Measurements from ENCODE around the gene UNC13C.

Gene UNC13C

DNA sequence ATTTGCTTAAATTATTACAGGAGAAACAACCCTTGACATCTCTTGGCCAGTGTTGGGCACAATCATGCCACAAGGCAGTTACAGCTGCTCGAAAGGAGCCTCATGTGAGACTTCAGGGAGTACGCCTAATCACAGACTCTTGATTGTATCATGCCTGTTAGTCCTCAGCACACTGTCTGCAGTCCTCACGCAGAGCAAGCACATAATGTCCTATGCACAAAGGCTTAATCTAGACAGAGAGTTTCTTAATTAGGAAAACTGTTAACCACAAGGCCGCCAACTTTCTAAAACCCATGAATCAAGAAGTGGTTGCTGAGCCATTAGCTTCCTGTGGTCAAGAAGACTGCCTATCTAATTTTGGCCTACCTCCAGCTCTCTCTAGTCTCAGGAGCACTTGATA, 172.0 kb downstream of the UNC13C start:
- Histone ChIP-seq H3K27ac (replicated peaks) (no peak overlapping the region), H3K4me3 (replicated peaks; ENCODE audit: insufficient read depth, low read length) (no peak overlapping the region), H3K27me3 (ENCODE audit: insufficient read depth, poor library complexity, severe bottlenecking) (no peaks in the 10 kb centered on the region)
- DNase-seq (ENCODE audit: low read depth in 1 of 2, low spot score in 1 of 2), result peak in 1 of 2 experiments; percentile 8
- no peak for TF ChIP-seq POLR2AphosphoS5 (IDR thresholded peaks at IDR 0.05; ENCODE audit: low read depth)
- TF ChIP-seq, protein P1, sequence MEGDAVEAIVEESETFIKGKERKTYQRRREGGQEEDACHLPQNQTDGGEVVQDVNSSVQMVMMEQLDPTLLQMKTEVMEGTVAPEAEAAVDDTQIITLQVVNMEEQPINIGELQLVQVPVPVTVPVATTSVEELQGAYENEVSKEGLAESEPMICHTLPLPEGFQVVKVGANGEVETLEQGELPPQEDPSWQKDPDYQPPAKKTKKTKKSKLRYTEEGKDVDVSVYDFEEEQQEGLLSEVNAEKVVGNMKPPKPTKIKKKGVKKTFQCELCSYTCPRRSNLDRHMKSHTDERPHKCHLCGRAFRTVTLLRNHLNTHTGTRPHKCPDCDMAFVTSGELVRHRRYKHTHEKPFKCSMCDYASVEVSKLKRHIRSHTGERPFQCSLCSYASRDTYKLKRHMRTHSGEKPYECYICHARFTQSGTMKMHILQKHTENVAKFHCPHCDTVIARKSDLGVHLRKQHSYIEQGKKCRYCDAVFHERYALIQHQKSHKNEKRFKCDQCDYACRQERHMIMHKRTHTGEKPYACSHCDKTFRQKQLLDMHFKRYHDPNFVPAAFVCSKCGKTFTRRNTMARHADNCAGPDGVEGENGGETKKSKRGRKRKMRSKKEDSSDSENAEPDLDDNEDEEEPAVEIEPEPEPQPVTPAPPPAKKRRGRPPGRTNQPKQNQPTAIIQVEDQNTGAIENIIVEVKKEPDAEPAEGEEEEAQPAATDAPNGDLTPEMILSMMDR (IDR thresholded peaks at IDR 0.05; ENCODE audit: insufficient read depth, low read length), result no peak
- no peak for TF ChIP-seq GABPA (IDR thresholded peaks at IDR 0.05; ENCODE audit: low read depth)
- TF ChIP-seq SPI1 (IDR thresholded peaks at IDR 0.05; ENCODE audit: borderline replicate concordance, low read depth), result no peak
- TF ChIP-seq, protein P2, sequence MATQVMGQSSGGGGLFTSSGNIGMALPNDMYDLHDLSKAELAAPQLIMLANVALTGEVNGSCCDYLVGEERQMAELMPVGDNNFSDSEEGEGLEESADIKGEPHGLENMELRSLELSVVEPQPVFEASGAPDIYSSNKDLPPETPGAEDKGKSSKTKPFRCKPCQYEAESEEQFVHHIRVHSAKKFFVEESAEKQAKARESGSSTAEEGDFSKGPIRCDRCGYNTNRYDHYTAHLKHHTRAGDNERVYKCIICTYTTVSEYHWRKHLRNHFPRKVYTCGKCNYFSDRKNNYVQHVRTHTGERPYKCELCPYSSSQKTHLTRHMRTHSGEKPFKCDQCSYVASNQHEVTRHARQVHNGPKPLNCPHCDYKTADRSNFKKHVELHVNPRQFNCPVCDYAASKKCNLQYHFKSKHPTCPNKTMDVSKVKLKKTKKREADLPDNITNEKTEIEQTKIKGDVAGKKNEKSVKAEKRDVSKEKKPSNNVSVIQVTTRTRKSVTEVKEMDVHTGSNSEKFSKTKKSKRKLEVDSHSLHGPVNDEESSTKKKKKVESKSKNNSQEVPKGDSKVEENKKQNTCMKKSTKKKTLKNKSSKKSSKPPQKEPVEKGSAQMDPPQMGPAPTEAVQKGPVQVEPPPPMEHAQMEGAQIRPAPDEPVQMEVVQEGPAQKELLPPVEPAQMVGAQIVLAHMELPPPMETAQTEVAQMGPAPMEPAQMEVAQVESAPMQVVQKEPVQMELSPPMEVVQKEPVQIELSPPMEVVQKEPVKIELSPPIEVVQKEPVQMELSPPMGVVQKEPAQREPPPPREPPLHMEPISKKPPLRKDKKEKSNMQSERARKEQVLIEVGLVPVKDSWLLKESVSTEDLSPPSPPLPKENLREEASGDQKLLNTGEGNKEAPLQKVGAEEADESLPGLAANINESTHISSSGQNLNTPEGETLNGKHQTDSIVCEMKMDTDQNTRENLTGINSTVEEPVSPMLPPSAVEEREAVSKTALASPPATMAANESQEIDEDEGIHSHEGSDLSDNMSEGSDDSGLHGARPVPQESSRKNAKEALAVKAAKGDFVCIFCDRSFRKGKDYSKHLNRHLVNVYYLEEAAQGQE (IDR thresholded peaks at IDR 0.05; ENCODE audit: insufficient replicate concordance, low read depth), result no peak

DNA sequence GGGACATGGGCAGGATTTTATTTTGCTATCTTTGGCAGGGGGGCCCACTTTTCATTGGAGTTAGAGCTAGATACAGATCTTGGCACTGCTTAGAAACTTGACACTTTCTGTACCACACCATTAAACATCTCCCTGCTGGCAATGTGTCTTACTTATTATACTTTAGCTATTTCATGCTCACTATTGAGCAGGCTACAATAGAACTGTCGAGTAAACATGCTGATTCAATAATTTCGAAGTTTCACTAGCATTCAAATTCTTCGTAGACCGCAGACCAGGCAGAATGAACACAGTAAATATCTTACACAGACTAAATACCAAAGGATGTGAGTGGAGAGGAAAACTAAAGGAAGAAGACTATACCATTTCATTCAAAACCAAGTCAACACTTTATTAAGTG, 180.8 kb downstream of the UNC13C start:
- DNase-seq (ENCODE audit: low read depth in 1 of 2, low spot score in 1 of 2), result no peak
- TF ChIP-seq, protein P2 (IDR thresholded peaks at IDR 0.05; ENCODE audit: insufficient replicate concordance, low read depth), result no peak
- TF ChIP-seq POLR2AphosphoS5 (IDR thresholded peaks at IDR 0.05; ENCODE audit: low read depth), result no peak
- TF ChIP-seq, protein P1 (IDR thresholded peaks at IDR 0.05; ENCODE audit: insufficient read depth, low read length), result no peak
- TF ChIP-seq GABPA (IDR thresholded peaks at IDR 0.05; ENCODE audit: low read depth), result no peak
- no peak for TF ChIP-seq SPI1 (IDR thresholded peaks at IDR 0.05; ENCODE audit: borderline replicate concordance, low read depth)
- Histone ChIP-seq H3K27ac (replicated peaks) (no peak overlapping the region), H3K4me3 (replicated peaks; ENCODE audit: insufficient read depth, low read length) (no peak overlapping the region), H3K27me3 (ENCODE audit: insufficient read depth, poor library complexity, severe bottlenecking) (no peaks in the 10 kb centered on the region)

DNA sequence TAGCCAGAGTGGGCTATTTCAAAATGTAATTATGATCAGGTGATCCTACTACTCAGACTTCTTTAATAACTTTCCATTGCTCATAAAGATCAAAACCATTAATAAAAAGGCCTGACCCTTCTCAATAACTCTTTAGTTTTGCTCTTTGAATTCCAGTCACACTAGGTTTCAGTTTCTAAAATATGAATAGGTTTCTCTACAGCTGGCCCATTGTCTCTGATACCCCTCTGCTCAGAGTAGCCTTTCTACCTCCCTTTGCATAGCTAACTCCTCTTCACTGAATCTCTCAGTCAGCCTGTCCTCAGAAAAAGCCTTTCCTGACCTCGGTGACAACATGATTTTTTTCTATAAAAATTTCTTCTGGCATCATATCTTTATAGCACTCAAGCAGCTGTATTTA, 209.1 kb downstream of the UNC13C start:
- Histone ChIP-seq H3K27ac (replicated peaks) (no peak overlapping the region), H3K4me3 (replicated peaks; ENCODE audit: insufficient read depth, low read length) (no peak overlapping the region), H3K27me3 (ENCODE audit: insufficient read depth, poor library complexity, severe bottlenecking) (no peaks in the 10 kb centered on the region)
- DNase-seq (ENCODE audit: low read depth in 1 of 2, low spot score in 1 of 2), result no peak
- no peak for TF ChIP-seq SPI1 (IDR thresholded peaks at IDR 0.05; ENCODE audit: borderline replicate concordance, low read depth)
- TF ChIP-seq, protein P1 (IDR thresholded peaks at IDR 0.05; ENCODE audit: insufficient read depth, low read length), result no peak
- TF ChIP-seq GABPA (IDR thresholded peaks at IDR 0.05; ENCODE audit: low read depth), result no peak
- TF ChIP-seq, protein P2 (IDR thresholded peaks at IDR 0.05; ENCODE audit: insufficient replicate concordance, low read depth), result no peak
- no peak for TF ChIP-seq POLR2AphosphoS5 (IDR thresholded peaks at IDR 0.05; ENCODE audit: low read depth)
